GM12891 (cell line): ENCODE data around the gene FAM181A.

Experiments
- PAX5 ChIP-seq: IDR thresholded peaks from 2 replicates; pipeline ENCODE4 v1.6.1; 2011; ENCODE audit warnings: low read length, moderate library complexity, mild to moderate bottlenecking; ENCODE audit not compliant: insufficient read depth, severe bottlenecking
- POLR2A ChIP-seq: IDR thresholded peaks from 2 replicates; pipeline ENCODE4 v1.6.1; 2011; ENCODE audit warnings: low read depth, low read length, control low read depth
- POLR2AphosphoS5 ChIP-seq: IDR thresholded peaks from 2 replicates; pipeline ENCODE4 v1.6.1; 2011; ENCODE audit warnings: low read depth, low read length, control low read depth
- POU2F2 ChIP-seq: IDR thresholded peaks from 2 replicates; pipeline ENCODE4 v1.6.1; 2011; ENCODE audit warnings: low read depth, mild to moderate bottlenecking, control low read depth, low read length, moderate library complexity
- SPI1 ChIP-seq: IDR thresholded peaks from 2 replicates; pipeline ENCODE4 v1.6.1; 2011; ENCODE audit warnings: low read depth, low read length, control low read depth
- TAF1 ChIP-seq: IDR thresholded peaks from 2 replicates; pipeline ENCODE4 v1.6.1; 2011; ENCODE audit warnings: low read depth, low read length, control low read depth

- no peak for TF ChIP-seq POLR2A
- TF ChIP-seq POLR2AphosphoS5, result no peak
- TF ChIP-seq SPI1, result no peak
- no peak for TF ChIP-seq TAF1
- no peak for TF ChIP-seq PAX5
- no peak for TF ChIP-seq POU2F2
Observed at GRCh38 chr14:93892923-93893558, 34.1 kb upstream of the FAM181A start.
